RWPE1 (cell line): ENCODE measurements around the gene COTL1.

Source experiments
- CTCF ChIA-PET: fragments of 350-600 bp; sonication (Branson Sonifier 250); formaldehyde crosslinking; extraction: SDS; loops from one replicate; lab custom pipeline; 2021; lab: Yijun Ruan, JAX
- POLR2A ChIA-PET: fragments of 400-600 bp; formaldehyde crosslinking; extraction: SDS; loops from one replicate; lab custom pipeline; 2020; ENCODE audit warnings: antibody characterized with exemption; ENCODE audit not compliant: low non-redundant PET; lab: Yijun Ruan, JAX
- DNase-seq: peaks from one replicate; pipeline ENCODE4 v3.0.0; 2012; ENCODE audit warnings: low spot score
- H3K27ac ChIP-seq: fragments of 450-650 bp; 2 replicates; pipeline ENCODE4 v1.5.1; 2017
- TF ChIP-seq, protein P1 (sequence below): fragments of 450-650 bp; conservative IDR thresholded peaks from 2 replicates; pipeline ENCODE4 v1.5.1; 2017; ENCODE audit warnings: low read depth, mild to moderate bottlenecking

Gene COTL1

DNA sequence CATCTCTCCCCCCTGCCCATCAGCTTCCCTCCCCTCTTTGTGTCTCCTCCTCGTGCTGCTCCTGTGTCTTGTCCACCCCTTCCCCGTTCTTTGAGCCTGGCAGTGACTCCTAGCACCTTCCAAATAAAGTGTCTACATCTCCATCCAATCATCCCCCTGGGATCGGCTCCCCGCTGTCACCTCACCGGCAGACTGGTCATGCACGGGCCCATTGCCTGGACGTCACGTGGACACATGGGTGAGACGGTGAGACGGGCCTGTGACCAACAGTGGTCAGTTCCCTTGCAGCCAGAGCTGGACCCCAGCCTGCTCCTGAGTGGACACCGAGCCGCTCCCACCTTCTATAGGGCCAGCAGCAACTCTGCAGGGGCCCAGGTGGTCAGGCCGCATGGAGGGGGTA lies 46.4 kb downstream of the COTL1 start:
- DNase-seq, result no peak
- POLR2A ChIA-PET, result no interaction called here
- CTCF ChIA-PET, result no interaction called here
- H3K27ac ChIP-seq, result no peak overlapping the region
- TF ChIP-seq, protein P1, sequence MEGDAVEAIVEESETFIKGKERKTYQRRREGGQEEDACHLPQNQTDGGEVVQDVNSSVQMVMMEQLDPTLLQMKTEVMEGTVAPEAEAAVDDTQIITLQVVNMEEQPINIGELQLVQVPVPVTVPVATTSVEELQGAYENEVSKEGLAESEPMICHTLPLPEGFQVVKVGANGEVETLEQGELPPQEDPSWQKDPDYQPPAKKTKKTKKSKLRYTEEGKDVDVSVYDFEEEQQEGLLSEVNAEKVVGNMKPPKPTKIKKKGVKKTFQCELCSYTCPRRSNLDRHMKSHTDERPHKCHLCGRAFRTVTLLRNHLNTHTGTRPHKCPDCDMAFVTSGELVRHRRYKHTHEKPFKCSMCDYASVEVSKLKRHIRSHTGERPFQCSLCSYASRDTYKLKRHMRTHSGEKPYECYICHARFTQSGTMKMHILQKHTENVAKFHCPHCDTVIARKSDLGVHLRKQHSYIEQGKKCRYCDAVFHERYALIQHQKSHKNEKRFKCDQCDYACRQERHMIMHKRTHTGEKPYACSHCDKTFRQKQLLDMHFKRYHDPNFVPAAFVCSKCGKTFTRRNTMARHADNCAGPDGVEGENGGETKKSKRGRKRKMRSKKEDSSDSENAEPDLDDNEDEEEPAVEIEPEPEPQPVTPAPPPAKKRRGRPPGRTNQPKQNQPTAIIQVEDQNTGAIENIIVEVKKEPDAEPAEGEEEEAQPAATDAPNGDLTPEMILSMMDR, result no peak

DNA sequence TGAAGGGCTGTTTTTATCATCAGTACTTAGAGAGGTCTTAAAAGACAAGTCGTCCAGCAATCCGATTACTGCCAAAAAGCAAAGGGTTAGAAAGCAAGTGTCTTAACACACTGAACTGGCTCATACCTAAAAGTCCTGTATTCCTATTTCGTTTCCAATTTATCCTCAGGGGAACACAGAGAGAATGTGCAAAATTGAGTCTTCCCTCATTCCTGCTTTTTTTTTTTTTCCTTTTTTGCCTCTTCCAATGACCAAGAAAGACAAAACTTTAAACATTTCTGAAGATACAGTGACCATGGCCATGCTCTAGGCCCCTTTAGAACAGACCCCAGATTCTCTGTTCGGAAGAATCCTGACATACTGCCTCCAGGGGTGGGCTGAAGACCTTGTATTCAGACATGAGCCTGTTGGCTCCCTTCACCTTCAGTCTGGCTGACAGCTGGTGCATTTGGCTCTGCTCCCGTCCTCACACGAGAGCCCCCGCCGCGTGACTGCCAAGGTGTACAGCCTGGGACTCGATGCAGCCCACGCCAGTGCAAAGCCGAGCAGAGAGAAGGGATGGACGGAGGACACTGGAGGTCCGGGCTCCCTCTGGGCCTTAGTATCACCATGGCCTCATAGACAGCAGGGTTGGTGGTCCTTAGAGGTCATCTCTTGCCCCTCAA lies 47.0 kb downstream of the COTL1 start:
- no peak for DNase-seq
- POLR2A ChIA-PET, result no interaction called here
- no peak overlapping the region for H3K27ac ChIP-seq
- TF ChIP-seq, protein P1, result no peak
- CTCF ChIA-PET, result no interaction called here

DNA sequence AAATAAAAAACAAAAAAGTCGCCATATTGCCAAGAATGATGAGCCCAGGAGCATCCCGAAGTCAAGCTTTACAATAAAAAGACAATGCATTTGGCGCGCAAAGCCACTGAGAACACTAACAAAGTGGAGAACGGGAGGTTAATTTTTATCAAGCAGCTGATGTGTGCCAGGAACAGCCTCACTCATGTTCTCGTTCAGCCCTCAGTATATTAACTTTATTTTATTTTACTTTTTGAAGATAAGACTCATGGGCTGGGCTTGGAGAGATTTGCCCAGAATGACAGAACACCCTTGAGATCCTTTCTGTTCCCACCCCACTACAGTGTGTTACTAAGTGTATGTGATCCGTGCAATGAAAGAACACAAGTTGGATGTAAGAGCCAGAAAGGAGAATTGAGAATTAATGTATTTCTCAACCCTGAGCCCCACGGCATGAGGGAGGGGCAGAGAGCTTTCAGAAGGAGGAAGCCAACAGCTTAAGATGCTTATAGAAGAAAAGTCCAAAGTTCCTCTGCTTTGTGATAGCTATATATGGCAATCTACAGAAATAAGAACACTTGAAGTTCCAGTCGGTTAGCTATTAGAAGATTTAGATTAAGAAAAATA lies 48.4 kb downstream of the COTL1 start:
- CTCF ChIA-PET, result no interaction called here
- no peak overlapping the region for H3K27ac ChIP-seq
- TF ChIP-seq, protein P1, result no peak
- POLR2A ChIA-PET, result no interaction called here
- DNase-seq, result no peak

DNA sequence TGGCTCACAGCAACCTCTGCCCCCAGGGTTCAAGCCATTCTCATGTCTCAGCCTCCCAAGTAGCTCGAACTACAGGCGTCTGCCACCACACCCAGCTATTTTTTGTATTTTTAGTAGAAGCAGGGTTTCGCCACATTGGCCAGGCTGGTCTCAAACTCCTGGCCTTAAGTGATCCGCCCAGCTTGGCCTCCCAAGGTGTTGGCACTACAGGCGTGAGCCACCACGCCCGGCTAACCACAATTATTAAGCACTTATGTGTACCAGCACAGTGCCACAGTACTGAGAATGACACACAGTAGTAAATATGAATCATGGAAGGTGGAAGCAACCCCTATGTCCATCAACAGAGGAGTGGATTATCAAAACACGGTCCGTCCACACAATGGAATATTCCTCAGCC lies 49.8 kb downstream of the COTL1 start:
- no peak overlapping the region for H3K27ac ChIP-seq
- TF ChIP-seq, protein P1, result no peak
- ChIA-PET POLR2A (no interaction called here), CTCF (interaction anchor here (0.6 to 0.7 kb wide), 2 partner anchors 39 to 203 kb away, joined by 3 to 4 read pairs; no protein-coding TSS in a partner anchor)
- DNase-seq, result no peak

DNA sequence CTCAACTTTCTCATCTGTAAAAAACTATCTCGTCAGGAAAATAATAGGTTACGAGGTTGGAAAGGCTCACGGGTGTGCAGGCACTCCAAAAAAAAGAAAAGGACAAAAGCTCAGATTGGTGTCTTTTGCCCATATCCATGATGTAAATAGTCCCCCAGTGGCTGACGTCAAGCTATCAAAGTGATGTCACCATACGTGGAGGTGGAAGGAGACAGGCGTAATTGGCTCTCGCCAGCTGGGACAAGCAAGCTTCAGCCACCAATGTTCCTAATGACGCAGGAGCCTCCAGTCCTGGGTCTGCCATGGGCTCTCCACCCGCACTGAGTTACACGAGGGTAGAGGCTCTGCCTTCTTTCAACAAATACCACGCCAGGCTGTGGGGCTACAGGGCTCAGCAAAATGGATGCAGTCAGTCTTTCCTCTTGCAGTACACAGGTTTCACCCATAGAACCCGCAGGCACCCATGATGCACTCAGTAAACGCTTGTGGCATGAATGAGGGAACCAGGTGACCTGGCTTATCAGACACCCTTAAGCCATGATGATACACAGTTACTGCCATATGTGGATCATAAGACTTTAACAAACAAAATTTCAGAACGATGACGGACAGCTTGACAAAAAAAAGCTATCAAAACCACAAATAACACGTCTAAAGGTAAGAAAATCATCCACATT lies 50.5 kb downstream of the COTL1 start:
- DNase-seq, result no peak
- TF ChIP-seq, protein P1, result no peak
- ChIA-PET CTCF (interaction anchor here (0.6 to 0.7 kb wide), 2 partner anchors 38 to 177 kb away, joined by 3 to 6 read pairs; no protein-coding TSS in a partner anchor), POLR2A (no interaction called here)
- H3K27ac ChIP-seq, result no peak overlapping the region

DNA sequence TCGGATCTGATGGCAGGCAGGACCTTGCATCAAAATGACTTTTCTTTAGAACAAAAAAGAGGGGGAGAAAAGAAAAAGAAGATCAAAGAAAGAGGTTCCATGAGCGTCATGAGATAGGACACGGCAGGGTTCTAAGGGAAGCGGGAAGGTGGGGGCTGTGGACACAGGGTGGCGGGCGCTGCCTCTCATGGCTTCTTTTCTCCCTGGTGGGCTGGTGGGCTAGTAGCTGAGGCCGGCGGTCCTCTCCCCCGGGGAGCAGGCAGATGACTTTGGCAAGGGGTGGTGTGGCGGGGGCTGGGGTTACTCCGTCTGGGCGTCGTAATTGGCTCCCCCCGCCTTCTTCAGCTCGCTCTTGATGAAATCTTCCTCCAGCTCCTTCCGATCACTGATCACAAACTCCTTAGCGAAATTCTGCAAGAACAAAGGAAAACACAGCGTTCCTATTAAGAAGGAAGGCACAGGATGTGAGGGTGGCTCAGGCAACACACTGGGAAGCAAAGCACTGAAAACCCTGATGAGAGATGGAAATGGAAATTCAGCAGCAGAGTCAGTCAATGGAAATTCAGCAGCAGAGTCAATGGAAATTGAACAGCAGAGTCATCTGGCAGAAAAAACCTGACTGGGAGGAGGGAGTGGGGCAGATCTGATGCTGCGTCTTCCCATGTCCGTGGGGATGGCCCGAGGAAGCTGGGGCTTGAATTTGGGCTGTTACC lies 51.2 kb downstream of the COTL1 start:
- TF ChIP-seq, protein P1, result no peak
- CTCF ChIA-PET, result interaction anchor here (0.6 kb wide), 1 partner anchor 176 kb away, joined by 6 read pairs; no protein-coding TSS in a partner anchor
- no peak overlapping the region for H3K27ac ChIP-seq
- POLR2A ChIA-PET, result no interaction called here
- no peak for DNase-seq
